ENCODE data around the gene VPS13C.

Gene VPS13C

GRCh38 chr15:62089616-62090015 lies 29.4 kb upstream of the VPS13C start:
- TF ChIP-seq CTCF (IDR thresholded peaks at IDR 0.05; ENCODE audit: control extremely low read depth, extremely low read depth, low read depth, missing control alignments), result no peak
- DNase-seq (ENCODE audit: extremely low spot score), result no peak
- CTCF ChIA-PET, result interaction anchor here (0.6 to 1.4 kb wide), 2 partner anchors 16 to 18 kb away, joined by 3 read pairs; no protein-coding TSS in a partner anchor

GRCh38 chr15:62088353-62088693 lies 28.1 kb upstream of the VPS13C start:
- no peak for TF ChIP-seq CTCF (IDR thresholded peaks at IDR 0.05; ENCODE audit: control extremely low read depth, extremely low read depth, low read depth, missing control alignments)
- ChIA-PET POLR2A (no interaction called here), CTCF (interaction anchor here (1.3 to 2.2 kb wide), 4 partner anchors 10 to 15 kb away, joined by 3 to 6 read pairs (median 4); no protein-coding TSS in a partner anchor)
- no peak for DNase-seq (ENCODE audit: extremely low spot score)

More at GRCh38 chr15:62089616-62090015, 29.4 kb upstream of the VPS13C start:
- POLR2A ChIA-PET, result no interaction called here

- no peak for TF ChIP-seq CTCF (IDR thresholded peaks at IDR 0.05; ENCODE audit: control extremely low read depth, extremely low read depth, low read depth, missing control alignments)
- ChIA-PET CTCF (interaction anchor here (0.7 to 2.2 kb wide), 5 partner anchors 10 to 15 kb away, joined by 3 to 6 read pairs (median 4); no protein-coding TSS in a partner anchor), POLR2A (no interaction called here)
- DNase-seq (ENCODE audit: extremely low spot score), result no peak
Observed at GRCh38 chr15:62087671-62088352, 27.6 kb upstream of the VPS13C start.

- POLR2A ChIA-PET, result no interaction called here
- CTCF ChIA-PET, result no interaction called here
Observed at GRCh38 chr15:62085740-62086139, 25.5 kb upstream of the VPS13C start.

GRCh38 chr15:62083194-62084154 lies 23.2 kb upstream of the VPS13C start:
- no peak for TF ChIP-seq CTCF (IDR thresholded peaks at IDR 0.05; ENCODE audit: control extremely low read depth, extremely low read depth, low read depth, missing control alignments)
- POLR2A ChIA-PET, result no interaction called here
- CTCF ChIA-PET, result interaction anchor here (1.1 to 4.1 kb wide), 3 partner anchors 9 to 11 kb away, joined by 3 to 20 read pairs (median 4); no protein-coding TSS in a partner anchor
- no peak for DNase-seq (ENCODE audit: extremely low spot score)

More at GRCh38 chr15:62085740-62086139, 25.5 kb upstream of the VPS13C start:
- DNase-seq (ENCODE audit: extremely low spot score), result no peak
- no peak for TF ChIP-seq CTCF (IDR thresholded peaks at IDR 0.05; ENCODE audit: control extremely low read depth, extremely low read depth, low read depth, missing control alignments)

GRCh38 chr15:62079594-62079993 lies 19.3 kb upstream of the VPS13C start:
- ChIA-PET POLR2A (no interaction called here), CTCF (interaction anchor here (4.1 kb wide), 1 partner anchor 7 kb away, joined by 20 read pairs; no protein-coding TSS in a partner anchor)
- DNase-seq (ENCODE audit: extremely low spot score), result no peak
- no peak for TF ChIP-seq CTCF (IDR thresholded peaks at IDR 0.05; ENCODE audit: control extremely low read depth, extremely low read depth, low read depth, missing control alignments)
